ENCODE measurements around the gene L3MBTL4. TPM values are rescaled to one million over a fixed set of nuclear protein-coding genes. Genes with fewer than 3 reads are reported as not detected.

Gene L3MBTL4
- total and polyA plus RNA-seq, 4 donors, result 2.3 to 15.0 (median 5.0) TPM

- no peaks in the 10 kb centered on the region for H3K36me3 ChIP-seq (ENCODE audit: control insufficient read depth in 4 of 4, insufficient read depth in 3 of 4, low read depth in 1 of 4, low read length in 3 of 4)
- TF ChIP-seq JUND (IDR thresholded peaks at IDR 0.05) (no peak), YY1 (IDR thresholded peaks at IDR 0.05) (no peak), RXRA (IDR thresholded peaks at IDR 0.05) (no peak), ZBTB33 (IDR thresholded peaks at IDR 0.05) (no peak), HNF4G (IDR thresholded peaks at IDR 0.05) (no peak), RAD21 (IDR thresholded peaks at IDR 0.05) (no peak), GABPA (IDR thresholded peaks at IDR 0.05 in 1 of 2, conservative IDR thresholded peaks at IDR 0.05 in 1 of 2) (no peak), FOXA1 (IDR thresholded peaks at IDR 0.05) (no peak), REST (IDR thresholded peaks at IDR 0.05) (no peak), FOXA2 (IDR thresholded peaks at IDR 0.05) (no peak), HNF4A (conservative IDR thresholded peaks at IDR 0.05) (no peak), ATF3 (IDR thresholded peaks at IDR 0.05) (no peak), SP1 (IDR thresholded peaks at IDR 0.05) (no peak), MAX (IDR thresholded peaks at IDR 0.05) (no peak)
- TF ChIP-seq, protein P1, sequence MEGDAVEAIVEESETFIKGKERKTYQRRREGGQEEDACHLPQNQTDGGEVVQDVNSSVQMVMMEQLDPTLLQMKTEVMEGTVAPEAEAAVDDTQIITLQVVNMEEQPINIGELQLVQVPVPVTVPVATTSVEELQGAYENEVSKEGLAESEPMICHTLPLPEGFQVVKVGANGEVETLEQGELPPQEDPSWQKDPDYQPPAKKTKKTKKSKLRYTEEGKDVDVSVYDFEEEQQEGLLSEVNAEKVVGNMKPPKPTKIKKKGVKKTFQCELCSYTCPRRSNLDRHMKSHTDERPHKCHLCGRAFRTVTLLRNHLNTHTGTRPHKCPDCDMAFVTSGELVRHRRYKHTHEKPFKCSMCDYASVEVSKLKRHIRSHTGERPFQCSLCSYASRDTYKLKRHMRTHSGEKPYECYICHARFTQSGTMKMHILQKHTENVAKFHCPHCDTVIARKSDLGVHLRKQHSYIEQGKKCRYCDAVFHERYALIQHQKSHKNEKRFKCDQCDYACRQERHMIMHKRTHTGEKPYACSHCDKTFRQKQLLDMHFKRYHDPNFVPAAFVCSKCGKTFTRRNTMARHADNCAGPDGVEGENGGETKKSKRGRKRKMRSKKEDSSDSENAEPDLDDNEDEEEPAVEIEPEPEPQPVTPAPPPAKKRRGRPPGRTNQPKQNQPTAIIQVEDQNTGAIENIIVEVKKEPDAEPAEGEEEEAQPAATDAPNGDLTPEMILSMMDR (IDR thresholded peaks at IDR 0.05; ENCODE audit: low read depth, low read length, missing input control), result no peak
- H3K27ac ChIP-seq (ENCODE audit: low read depth in 1 of 2, low read length in 2 of 2), result no peak overlapping the region
- peaks cover 0 to 13% (median 0%) of the 10 kb centered on the region in 4 donors for H3K4me1 ChIP-seq (ENCODE audit: control insufficient read depth in 4 of 4, insufficient read depth in 4 of 4, low read length in 3 of 4)
- no peak overlapping the region for H3K9ac ChIP-seq (ENCODE audit: low read depth in 1 of 2, low read length in 2 of 2)
- H3K9me3 ChIP-seq (ENCODE audit: control insufficient read depth in 4 of 4, low read length in 3 of 4), result no peaks in the 10 kb centered on the region
- no peaks in the 10 kb centered on the region for H3K27me3 ChIP-seq (ENCODE audit: control insufficient read depth in 4 of 4, insufficient read depth in 4 of 4, low read length in 3 of 4)
- WGBS, result 95% methylated on average over 5 of the region's 5 CpGs
- no peak for DNase-seq (ENCODE audit: low spot score)
- no peak overlapping the region for H3K4me3 ChIP-seq (ENCODE audit: low read depth in 1 of 3, low read length in 3 of 3)
Observed at GRCh38 chr18:6449213-6449612, 34.5 kb upstream of the L3MBTL4 start.

Measured in liver (tissue), 9 donors.